ENCODE results near the gene SSTR3. TPM values are rescaled to one million over a fixed set of nuclear protein-coding genes. Genes with fewer than 3 reads are reported as not detected.
A peak's percentile ranks its signal among the peaks of the same experiment; 100 is the strongest.

SSTR3 gene
- total RNA-seq, 4 donors from 2014 or later, result 0.12 to 0.28 TPM; not detected in 2

GRCh38 chr22:37177221-37177620 lies 35.1 kb downstream of the SSTR3 start:
- TF ChIP-seq CTCF (IDR thresholded peaks at IDR 0.05), result no peak
- no peak for DNase-seq (ENCODE audit: low spot score)
- no peak for ATAC-seq (ENCODE audit: low FRiP score)

GRCh38 chr22:37176464-37177061 lies 35.7 kb downstream of the SSTR3 start:
- DNase-seq (ENCODE audit: low spot score), result peak; percentile 22
- TF ChIP-seq CTCF (IDR thresholded peaks at IDR 0.05), result no peak
- peak; percentile 22 for ATAC-seq (ENCODE audit: low FRiP score)

GRCh38 chr22:37175414-37176281 lies 36.6 kb downstream of the SSTR3 start:
- DNase-seq (ENCODE audit: low spot score) (no peak), ATAC-seq (ENCODE audit: low FRiP score) (no peak)
- no peak for TF ChIP-seq CTCF (IDR thresholded peaks at IDR 0.05)

GRCh38 chr22:37174964-37175363 lies 37.3 kb downstream of the SSTR3 start:
- no peak for ATAC-seq (ENCODE audit: low FRiP score)
- DNase-seq (ENCODE audit: low spot score), result no peak
- no peak for TF ChIP-seq CTCF (IDR thresholded peaks at IDR 0.05)

GRCh38 chr22:37173709-37174108 lies 38.6 kb downstream of the SSTR3 start:
- no peak for TF ChIP-seq CTCF (IDR thresholded peaks at IDR 0.05)
- ATAC-seq (ENCODE audit: low FRiP score), result no peak
- DNase-seq (ENCODE audit: low spot score), result no peak

GRCh38 chr22:37172266-37173245 lies 39.7 kb downstream of the SSTR3 start:
- ATAC-seq (ENCODE audit: low FRiP score) (no peak), DNase-seq (ENCODE audit: low spot score) (no peak)
- no peak for TF ChIP-seq CTCF (IDR thresholded peaks at IDR 0.05)
